Stromal cell of bone marrow (primary cell): Measurements from ENCODE around the gene RPRD1B.
A peak's percentile ranks its signal among the peaks of the same experiment; 100 is the strongest.
"Not testable (repeated sequence)": the region's sequence is repeated elsewhere in the genome, so short reads cannot be mapped to it uniquely, and the experiment has no call there.

ENCODE experiments used
- DNase-seq: peaks from one replicate; pipeline ENCODE4 v3.0.0-alpha.2; 2012; ENCODE audit warnings: low read depth

RPRD1B gene

DNA sequence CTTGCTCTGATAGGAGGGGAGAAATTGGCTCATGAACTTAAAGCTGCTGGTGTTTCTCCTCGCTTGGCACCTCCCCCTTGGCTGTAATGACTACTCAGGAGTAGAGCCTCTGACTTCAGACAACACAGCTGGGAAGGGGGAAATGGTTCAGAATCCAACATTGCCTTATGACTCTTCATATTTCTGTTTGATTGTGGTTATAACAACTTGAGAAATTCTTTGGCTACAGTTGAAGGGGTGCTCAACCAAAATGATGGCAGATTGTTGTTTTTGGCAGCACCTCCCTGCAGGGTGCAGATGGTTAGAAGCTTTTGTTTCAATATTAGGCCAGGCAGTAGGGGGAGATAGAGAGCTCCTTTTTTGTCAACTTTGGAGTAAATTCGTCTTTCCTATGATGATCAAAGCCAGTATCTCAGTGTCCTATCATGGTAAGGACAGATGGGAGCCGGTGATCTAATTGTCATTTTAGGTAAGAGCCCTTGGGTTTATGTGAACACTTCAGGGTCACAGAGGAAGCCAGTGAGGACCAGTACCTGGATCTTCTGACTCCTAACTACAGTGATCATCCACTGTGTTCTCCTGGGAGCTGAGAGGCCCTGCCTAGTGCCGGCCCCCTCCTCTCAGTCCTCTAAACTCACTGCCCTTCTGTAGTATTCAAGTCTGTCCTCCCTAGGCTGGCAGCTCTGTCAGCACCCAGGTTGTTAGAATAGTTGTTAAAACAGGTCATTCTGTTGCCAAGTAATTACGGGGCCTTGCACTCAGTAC is 39.9 kb downstream of the RPRD1B start:
- DNase-seq: peak; percentile 96

- no peak for DNase-seq
These were observed 41.8 kb downstream of the RPRD1B start for GRCh38 chr20:38075161-38075998.

DNA sequence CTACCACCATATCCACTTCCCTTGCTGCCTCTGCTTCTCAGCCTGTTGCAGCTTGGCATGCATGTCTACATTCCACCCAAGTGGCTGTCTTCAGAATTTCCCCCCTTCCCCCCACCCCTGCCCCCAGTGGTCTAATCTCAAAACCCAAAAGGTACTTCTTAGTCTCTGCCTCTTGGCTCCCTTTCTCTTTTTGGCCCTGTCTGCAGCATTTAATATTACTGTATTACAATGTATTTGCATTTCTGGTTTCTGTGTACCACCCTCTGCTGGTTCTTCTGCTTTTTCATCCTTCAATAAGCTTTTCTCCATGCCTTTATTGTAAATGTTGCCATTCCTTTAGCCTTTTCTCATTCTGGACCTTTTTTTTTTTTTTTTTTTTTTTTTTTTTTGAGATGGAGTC is 43.0 kb downstream of the RPRD1B start:
- no peak for DNase-seq

DNA sequence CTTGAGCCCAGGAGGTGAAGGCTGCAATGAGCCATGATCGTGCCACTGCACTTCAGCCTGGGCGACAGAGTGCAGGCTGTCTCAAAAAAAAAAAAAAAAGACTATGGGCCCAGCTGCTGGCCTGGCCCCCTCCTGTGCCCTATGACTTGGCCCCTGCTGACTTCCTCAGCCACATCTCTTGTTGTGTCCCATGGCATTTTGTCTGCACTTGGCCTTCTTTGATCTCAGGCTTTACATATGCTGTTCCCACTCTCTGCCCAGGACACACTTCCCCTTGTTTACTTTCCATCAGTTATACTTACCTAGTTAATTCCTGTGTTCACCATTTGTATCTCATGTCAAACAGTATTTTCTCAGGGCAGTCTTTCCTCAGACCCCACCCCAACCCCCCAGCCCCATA is 44.5 kb downstream of the RPRD1B start:
- no peak for DNase-seq

DNA sequence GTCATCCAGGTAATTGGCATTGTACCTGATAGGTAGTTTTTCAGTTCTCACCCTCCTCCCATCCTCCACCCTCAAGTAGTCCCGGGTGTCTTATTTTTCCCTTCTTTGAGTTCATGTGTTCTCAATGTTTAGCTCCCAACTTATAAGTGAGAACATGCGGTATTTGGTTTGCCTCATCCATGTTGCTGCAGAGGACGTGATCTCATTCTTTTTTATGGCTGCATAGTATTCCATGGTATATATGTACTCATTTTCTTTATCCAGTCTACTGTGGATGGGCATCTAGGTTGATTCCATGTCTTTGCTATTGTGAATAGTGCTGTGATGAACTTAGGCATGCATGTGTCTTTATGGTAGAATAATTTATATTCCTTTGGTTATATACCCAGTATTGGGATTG is 45.8 kb downstream of the RPRD1B start:
- no peak for DNase-seq

GRCh38 chr20:38081575-38081974 is 48.0 kb downstream of the RPRD1B start:
- DNase-seq: no peak

DNA sequence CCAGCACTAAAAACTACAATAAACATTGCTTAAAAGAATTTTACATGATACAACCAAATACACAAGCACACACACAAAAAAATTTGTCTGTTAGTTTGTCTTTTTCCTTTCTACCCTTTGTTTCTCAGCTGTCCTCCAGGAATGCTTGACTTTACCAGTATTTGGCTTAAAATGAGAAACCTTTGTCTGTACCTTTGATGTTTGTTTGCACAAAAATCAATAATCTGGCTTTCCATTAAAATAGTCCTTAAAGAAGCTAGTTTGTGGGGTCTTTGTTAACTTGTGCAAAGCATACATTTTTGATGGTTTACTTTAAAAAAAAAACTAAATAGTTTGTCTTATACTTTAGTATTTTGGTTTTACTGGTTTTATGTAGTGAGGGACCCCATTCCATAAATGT is 49.3 kb downstream of the RPRD1B start:
- DNase-seq: no peak

- no peak for DNase-seq
These were observed 49.9 kb downstream of the RPRD1B start for GRCh38 chr20:38083338-38084048.

DNA sequence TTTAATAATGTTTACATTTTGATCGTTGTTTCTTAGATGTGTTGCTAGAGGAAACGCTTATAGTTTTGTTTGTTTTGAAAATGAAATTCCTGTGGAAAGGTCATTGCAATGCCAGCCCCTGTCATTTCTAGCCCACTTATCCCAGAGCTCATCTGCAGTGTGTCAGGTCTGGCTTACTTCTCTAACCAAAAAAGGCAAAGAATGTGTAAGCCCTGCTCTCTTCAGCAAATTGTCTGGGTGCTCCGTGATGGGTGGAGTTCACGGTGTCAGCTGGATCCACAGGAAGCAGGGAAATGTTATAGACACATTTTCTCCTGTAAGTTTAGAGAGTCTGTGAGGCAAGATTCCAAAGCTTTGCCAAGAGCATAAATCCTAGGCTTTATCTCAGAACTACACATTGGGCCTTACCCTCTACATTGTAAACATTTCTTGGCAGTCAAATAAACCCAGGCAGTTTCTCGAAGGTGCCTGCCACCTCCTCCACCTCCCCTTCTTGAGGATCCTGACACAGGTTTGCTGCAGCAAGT is 50.9 kb downstream of the RPRD1B start:
- no peak for DNase-seq

DNA sequence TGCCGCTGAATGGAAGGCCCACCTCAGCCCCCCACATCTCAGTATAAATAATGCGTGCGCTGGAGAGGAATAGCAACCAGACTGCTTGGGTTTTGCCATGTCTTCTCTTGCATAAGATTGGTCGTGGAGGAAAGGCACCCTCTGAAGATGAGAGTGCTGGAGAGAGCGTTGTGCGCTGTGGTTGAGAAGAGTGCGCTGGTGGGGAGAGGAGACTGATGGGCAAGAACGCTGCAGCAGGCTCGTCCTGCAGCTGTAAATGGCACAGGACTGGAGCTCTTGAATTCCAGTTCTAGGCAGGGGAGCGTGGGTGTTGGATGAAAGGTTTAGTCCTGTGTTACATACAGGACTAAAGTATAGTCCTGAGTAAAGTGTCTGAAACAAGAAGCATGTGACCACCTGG is 51.5 kb downstream of the RPRD1B start:
- no peak for DNase-seq

DNA sequence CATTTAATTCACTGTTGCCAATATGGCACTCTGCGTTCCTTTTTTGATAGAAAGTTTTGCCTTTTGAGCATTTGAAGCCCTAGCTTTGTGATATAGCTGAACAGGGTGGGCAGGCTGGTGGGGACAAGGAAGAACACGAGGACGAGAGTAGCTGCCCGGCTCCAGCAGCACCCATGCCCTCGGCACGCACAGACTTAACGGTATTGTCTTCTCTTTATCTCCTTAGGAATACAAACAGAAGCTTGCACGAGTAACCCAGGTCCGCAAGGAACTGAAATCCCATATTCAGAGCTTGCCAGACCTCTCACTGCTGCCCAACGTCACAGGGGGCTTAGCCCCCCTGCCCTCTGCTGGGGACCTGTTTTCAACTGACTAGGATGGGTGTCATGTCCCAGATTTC is 56.0 kb downstream of the RPRD1B start:
- no peak for DNase-seq

DNA sequence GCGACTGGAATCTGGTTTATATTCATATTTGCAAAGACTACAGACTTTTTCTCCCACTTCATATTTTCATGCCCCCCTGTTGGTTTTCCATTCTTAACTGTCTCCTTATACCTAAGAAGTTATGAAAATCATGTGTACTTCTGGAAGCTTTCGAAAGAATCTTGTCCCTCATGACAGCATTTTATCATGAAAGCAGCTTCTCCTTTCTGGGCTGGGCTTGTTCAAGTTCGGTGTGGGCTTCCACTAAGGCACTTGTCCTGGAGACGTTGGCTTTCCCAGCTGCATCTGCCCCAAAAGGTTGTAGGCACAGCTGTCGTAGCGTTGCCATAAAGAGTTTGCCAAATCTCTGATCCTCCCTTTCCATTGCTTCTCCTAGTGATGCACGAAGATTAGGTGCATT is 56.5 kb downstream of the RPRD1B start:
- no peak for DNase-seq

- no peak for DNase-seq
These were observed 58.1 kb downstream of the RPRD1B start for GRCh38 chr20:38091441-38092216.

DNA sequence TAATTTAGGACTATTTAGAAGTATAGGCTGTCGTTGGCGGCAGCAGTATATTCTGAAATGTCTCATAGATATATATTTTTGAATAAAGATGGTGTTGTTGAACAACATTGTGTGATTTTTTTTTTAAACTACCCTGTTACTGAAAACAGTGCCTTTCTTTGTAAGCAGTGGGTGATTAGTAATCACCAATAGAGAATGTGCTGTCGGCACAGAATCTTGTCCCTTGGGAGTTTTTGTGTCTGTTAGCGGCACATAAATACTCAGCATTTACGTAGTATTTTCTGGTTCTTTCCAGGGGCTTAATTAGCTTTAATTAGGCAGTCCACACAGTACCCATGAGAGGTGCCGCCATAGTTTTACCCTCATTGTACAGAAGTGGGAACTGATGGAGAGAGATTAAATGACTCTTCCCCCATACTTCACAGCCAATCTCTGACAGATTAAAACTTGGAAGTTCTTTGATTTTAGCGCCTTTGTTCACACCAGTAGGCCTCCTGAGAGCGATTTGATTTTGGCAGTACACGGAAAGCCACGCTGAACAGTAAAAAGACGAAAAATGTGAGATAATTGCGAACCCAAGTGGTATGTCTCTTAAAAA is 58.8 kb downstream of the RPRD1B start:
- DNase-seq: no peak

DNA sequence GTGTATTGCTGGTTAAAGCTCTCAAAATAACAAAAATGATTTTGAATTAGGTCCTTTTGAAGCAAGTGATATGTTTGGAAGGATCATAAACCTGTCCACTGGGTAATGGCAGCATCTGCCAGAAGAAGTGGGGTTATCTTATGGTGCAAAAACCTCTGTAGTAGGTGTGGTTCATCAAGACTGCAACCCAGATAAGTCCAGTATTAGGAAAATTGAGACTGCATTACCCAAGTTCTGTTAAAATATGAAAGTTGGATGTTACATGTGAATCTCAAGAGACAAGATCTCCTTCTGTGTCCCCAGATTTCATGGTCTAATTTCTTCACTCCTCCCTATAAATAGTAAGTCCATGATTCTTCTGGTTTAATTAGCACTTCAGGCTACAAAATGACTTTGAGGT is 59.4 kb downstream of the RPRD1B start:
- DNase-seq: no peak

DNA sequence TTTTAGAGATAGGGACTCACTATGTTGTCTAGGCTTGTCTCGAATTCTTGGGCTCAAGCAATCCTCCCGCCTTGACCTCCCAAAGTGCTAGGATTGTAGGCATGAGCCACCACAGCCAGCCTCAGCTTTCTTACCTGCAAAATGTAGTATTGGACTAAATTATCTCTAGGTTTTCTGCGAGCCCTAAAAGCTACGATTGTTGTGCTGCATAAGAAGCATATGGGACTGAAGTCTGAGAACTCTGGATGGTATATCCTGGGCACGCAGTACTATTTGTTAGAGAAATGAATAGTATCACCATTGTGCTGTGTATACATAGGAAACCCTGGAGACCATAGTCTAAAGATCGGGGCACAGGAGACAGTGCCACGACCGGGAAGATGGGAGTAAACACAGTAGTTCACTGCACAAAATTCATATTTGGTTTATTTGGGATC is 60.1 kb downstream of the RPRD1B start:
- no peak for DNase-seq

GRCh38 chr20:38094373-38094891 is 60.9 kb downstream of the RPRD1B start:
- peak; percentile 76 for DNase-seq

- DNase-seq: no peak
These were observed 61.6 kb downstream of the RPRD1B start for GRCh38 chr20:38095017-38095686.

DNA sequence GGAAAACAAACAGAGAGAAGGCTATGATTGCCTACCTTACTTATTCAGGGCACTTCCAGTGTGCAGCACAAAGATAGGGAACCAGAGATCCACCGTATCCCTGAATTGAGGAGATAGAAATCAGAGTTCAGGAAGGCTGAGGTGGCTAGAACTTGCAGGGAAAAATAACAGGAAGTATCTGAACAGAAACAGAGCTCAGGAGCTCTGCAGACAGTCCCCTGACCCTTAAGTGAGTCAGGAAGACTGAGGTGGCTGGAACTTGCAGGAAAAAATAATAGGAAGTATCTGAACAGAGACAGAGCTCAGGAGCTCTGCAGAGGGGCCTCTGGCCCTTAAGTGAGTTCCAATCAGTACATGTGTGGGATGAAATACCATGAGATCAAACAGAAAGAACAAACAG is 65.4 kb downstream of the RPRD1B start:
- DNase-seq: no peak

- not testable (repeated sequence) for DNase-seq
These were observed 68.7 kb downstream of the RPRD1B start for GRCh38 chr20:38102206-38102605.
